ENCODE measurements around the gene CCL5.
A peak's percentile ranks its signal among the peaks of the same experiment; 100 is the strongest.

The CCL5 gene

GRCh38 chr17:35895636-35896587 is 15.8 kb upstream of the CCL5 start:
- no peak overlapping the region for H3K9ac ChIP-seq
- no peak overlapping the region for H3K4me2 ChIP-seq
- TF ChIP-seq, protein P1, sequence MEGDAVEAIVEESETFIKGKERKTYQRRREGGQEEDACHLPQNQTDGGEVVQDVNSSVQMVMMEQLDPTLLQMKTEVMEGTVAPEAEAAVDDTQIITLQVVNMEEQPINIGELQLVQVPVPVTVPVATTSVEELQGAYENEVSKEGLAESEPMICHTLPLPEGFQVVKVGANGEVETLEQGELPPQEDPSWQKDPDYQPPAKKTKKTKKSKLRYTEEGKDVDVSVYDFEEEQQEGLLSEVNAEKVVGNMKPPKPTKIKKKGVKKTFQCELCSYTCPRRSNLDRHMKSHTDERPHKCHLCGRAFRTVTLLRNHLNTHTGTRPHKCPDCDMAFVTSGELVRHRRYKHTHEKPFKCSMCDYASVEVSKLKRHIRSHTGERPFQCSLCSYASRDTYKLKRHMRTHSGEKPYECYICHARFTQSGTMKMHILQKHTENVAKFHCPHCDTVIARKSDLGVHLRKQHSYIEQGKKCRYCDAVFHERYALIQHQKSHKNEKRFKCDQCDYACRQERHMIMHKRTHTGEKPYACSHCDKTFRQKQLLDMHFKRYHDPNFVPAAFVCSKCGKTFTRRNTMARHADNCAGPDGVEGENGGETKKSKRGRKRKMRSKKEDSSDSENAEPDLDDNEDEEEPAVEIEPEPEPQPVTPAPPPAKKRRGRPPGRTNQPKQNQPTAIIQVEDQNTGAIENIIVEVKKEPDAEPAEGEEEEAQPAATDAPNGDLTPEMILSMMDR (conservative IDR thresholded peaks at IDR 0.05; ENCODE audit: low read depth, low read length) = no peak

DNA sequence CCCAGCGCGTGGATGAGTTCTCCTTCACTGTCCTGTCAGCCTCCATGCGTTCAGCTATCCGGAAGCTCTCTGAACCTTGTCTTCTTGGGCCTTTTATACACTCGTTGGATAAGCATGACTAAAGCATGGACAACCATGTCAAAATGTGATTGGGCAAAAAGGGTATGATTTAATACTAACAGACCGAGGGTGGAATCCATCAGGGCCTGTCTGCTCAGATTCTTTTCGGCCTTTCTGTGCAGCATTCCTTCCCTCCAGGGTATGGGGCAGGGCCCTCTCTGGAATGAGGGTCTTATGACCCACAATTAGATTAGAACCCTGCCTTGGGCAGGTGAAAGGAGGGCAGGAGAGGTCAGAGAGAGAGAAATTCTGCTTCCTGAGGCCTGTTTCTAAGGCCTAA is 14.0 kb upstream of the CCL5 start:
- Histone ChIP-seq H3K4me1 (ENCODE audit: low read depth, poor library complexity, severe bottlenecking) (peaks cover 34% of the 10 kb centered on the region), H3K36me3 (ENCODE audit: insufficient read depth) (no peaks in the 10 kb centered on the region), H4K20me1 (ENCODE audit: insufficient read depth) (no peaks in the 10 kb centered on the region), H3K27ac (no peak overlapping the region), H3K4me3 (IDR thresholded peaks at IDR 0.05; ENCODE audit: insufficient read depth, low read depth, low read length) (no peak overlapping the region), H3K4me2 (no peak overlapping the region), H3K27me3 (ENCODE audit: insufficient read depth, low read depth) (no peaks in the 10 kb centered on the region), H3K9ac (no peak overlapping the region), H3K79me2 (ENCODE audit: insufficient read depth, low read depth) (no peaks in the 10 kb centered on the region), H2AFZ (ENCODE audit: low read depth) (no peak overlapping the region)
- TF ChIP-seq, protein P1 (conservative IDR thresholded peaks at IDR 0.05; ENCODE audit: low read depth, low read length) = no peak

More at GRCh38 chr17:35895636-35896587, 15.8 kb upstream of the CCL5 start:
- H3K4me1 ChIP-seq (ENCODE audit: low read depth, poor library complexity, severe bottlenecking) = peaks cover 19% of the 10 kb centered on the region
- no peak overlapping the region for H2AFZ ChIP-seq (ENCODE audit: low read depth)
- no peak overlapping the region for H3K4me3 ChIP-seq (IDR thresholded peaks at IDR 0.05; ENCODE audit: insufficient read depth, low read depth, low read length)
- no peaks in the 10 kb centered on the region for H3K36me3 ChIP-seq (ENCODE audit: insufficient read depth)
- no peak overlapping the region for H3K27ac ChIP-seq
- no peaks in the 10 kb centered on the region for H4K20me1 ChIP-seq (ENCODE audit: insufficient read depth)
- no peaks in the 10 kb centered on the region for H3K79me2 ChIP-seq (ENCODE audit: insufficient read depth, low read depth)
- H3K27me3 ChIP-seq (ENCODE audit: insufficient read depth, low read depth) = no peaks in the 10 kb centered on the region

GRCh38 chr17:35893751-35894150 is 13.6 kb upstream of the CCL5 start:
- no peaks in the 10 kb centered on the region for H3K36me3 ChIP-seq (ENCODE audit: insufficient read depth)
- H3K79me2 ChIP-seq (ENCODE audit: insufficient read depth, low read depth) = no peaks in the 10 kb centered on the region
- H3K4me3 ChIP-seq (IDR thresholded peaks at IDR 0.05; ENCODE audit: insufficient read depth, low read depth, low read length) = no peak overlapping the region
- H4K20me1 ChIP-seq (ENCODE audit: insufficient read depth) = no peaks in the 10 kb centered on the region
- H3K9ac ChIP-seq = no peak overlapping the region
- TF ChIP-seq, protein P1 (conservative IDR thresholded peaks at IDR 0.05; ENCODE audit: low read depth, low read length) = no peak
- no peak overlapping the region for H2AFZ ChIP-seq (ENCODE audit: low read depth)
- no peak overlapping the region for H3K27ac ChIP-seq
- H3K27me3 ChIP-seq (ENCODE audit: insufficient read depth, low read depth) = no peaks in the 10 kb centered on the region
- H3K4me2 ChIP-seq = no peak overlapping the region
- H3K4me1 ChIP-seq (ENCODE audit: low read depth, poor library complexity, severe bottlenecking) = peaks cover 35% of the 10 kb centered on the region

DNA sequence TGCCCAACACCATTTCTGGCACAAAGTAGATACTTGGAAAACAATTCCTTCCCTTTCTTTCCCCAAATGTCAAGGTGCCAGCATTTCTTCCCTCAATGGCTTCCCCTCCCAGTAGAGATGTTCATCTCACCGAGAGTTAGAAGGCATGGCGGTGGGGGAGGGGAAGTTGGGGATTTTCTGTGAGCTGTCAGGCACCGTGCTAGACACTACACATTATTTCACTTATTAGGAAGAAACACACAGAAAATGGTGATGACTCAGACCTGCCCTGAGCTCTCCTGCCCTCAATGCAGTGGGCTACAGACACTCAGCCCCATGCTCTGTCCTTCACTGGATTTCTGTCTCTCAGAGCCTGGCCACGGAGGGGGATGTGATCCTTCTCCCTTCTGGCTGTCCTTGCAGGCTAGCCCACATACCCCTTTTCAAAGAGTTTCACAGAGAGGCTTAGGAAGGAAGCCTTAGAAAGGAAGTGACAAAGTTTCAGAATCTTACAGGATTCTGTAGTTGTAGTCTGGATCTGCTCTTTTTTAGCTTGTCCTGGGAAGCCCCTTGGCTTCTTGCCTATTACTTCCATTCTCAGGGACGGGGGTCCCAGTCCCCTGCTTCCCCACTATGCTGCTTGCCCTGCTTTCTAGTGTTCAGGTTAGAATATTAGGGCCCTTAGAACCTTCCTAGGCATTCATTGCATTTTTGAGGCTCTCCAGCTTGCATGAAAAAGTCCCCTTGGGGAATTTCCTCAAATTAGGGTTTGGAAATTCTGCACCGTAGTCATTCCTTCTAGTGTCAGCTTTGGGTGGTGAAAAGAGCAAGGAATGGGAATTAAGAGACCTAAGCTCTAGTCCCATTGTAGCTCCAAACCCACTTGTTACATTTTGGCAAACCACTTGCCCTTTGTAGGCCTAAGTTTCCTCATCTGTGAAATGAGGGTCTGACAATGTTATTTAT is 12.2 kb upstream of the CCL5 start:
- H3K9ac ChIP-seq = no peak overlapping the region
- TF ChIP-seq, protein P1 (conservative IDR thresholded peaks at IDR 0.05; ENCODE audit: low read depth, low read length) = no peak

More for the DNA sequence above, 12.2 kb upstream of the CCL5 start:
- Histone ChIP-seq H3K79me2 (ENCODE audit: insufficient read depth, low read depth) (no peaks in the 10 kb centered on the region), H3K4me1 (ENCODE audit: low read depth, poor library complexity, severe bottlenecking) (peaks cover 35% of the 10 kb centered on the region), H4K20me1 (ENCODE audit: insufficient read depth) (no peaks in the 10 kb centered on the region), H3K4me3 (IDR thresholded peaks at IDR 0.05; ENCODE audit: insufficient read depth, low read depth, low read length) (no peak overlapping the region), H3K36me3 (ENCODE audit: insufficient read depth) (no peaks in the 10 kb centered on the region), H2AFZ (ENCODE audit: low read depth) (no peak overlapping the region), H3K27me3 (ENCODE audit: insufficient read depth, low read depth) (no peaks in the 10 kb centered on the region), H3K27ac (peak overlapping the region; percentile 58; the same call in 1 of the 2 replicates), H3K4me2 (no peak overlapping the region; the same call in 1 of the 2 replicates)

All from KMS-11 (cell line).